ENCODE data around the gene CPEB3. TPM values are rescaled to one million over a fixed set of nuclear protein-coding genes. Genes with fewer than 3 reads are reported as not detected.
"Not testable (repeated sequence)": the region's sequence is repeated elsewhere in the genome, so short reads cannot be mapped to it uniquely, and the experiment has no call there.

The CPEB3 gene
- total and polyA plus RNA-seq, 8 donors = 1.3 to 11.2 (median 3.6) TPM

GRCh38 chr10:92146107-92146506 lies 144.8 kb downstream of the CPEB3 start:
- DNase-seq = no peak
- TF ChIP-seq POLR2A (IDR thresholded peaks at IDR 0.05) (no peak), POLR2AphosphoS5 (IDR thresholded peaks at IDR 0.05) (no peak), EP300 (IDR thresholded peaks at IDR 0.05) (no peak), CTCF (IDR thresholded peaks at IDR 0.05) (no peak)
- H3K27ac ChIP-seq = peak overlapping the region in 1 of 5 donors; percentile 21
- peaks cover 0 to 11% (median 2%) of the 10 kb centered on the region in 4 donors for H3K36me3 ChIP-seq
- no peaks in the 10 kb centered on the region for H3K9me3 ChIP-seq
- intact Hi-C loops (cut with DNase I; ENCODE audit: low total_unique reads) = no loop called here
- peaks cover 0 to 34% (median 9%) of the 10 kb centered on the region in 4 donors for H3K4me1 ChIP-seq
- no peak overlapping the region for H3K4me3 ChIP-seq
- WGBS, 5 donors = 74 to 84% (median 77%) methylated on average over 1 of the region's 1 CpG
- no peaks in the 10 kb centered on the region for H3K27me3 ChIP-seq

GRCh38 chr10:92142949-92143348 lies 147.9 kb downstream of the CPEB3 start:
- intact Hi-C loops (cut with DNase I; ENCODE audit: low total_unique reads) = no loop called here
- 72 to 86% (median 73%) methylated on average over 3 of the region's 3 CpGs for WGBS, 5 donors
- no peak overlapping the region for H3K4me3 ChIP-seq
- H3K9me3 ChIP-seq = no peaks in the 10 kb centered on the region
- no peak overlapping the region for H3K27ac ChIP-seq
- no peak for DNase-seq
- no peak for TF ChIP-seq POLR2A (IDR thresholded peaks at IDR 0.05)
- TF ChIP-seq EP300 (IDR thresholded peaks at IDR 0.05) = no peak
- TF ChIP-seq CTCF (IDR thresholded peaks at IDR 0.05) = no peak
- TF ChIP-seq POLR2AphosphoS5 (IDR thresholded peaks at IDR 0.05) = no peak
- H3K4me1 ChIP-seq = peaks cover 0 to 34% (median 6%) of the 10 kb centered on the region in 4 donors
- H3K36me3 ChIP-seq = peaks cover 0 to 21% (median 6%) of the 10 kb centered on the region in 4 donors
- no peaks in the 10 kb centered on the region for H3K27me3 ChIP-seq

- intact Hi-C loops (cut with DNase I; ENCODE audit: low total_unique reads) = no loop called here
- peaks cover 0 to 31% (median 3%) of the 10 kb centered on the region in 4 donors for H3K4me1 ChIP-seq
- no peak for DNase-seq
- no peaks in the 10 kb centered on the region for H3K27me3 ChIP-seq
- TF ChIP-seq EP300 (IDR thresholded peaks at IDR 0.05) = no peak
- no peaks in the 10 kb centered on the region for H3K9me3 ChIP-seq
- H3K4me3 ChIP-seq = no peak overlapping the region
- peak overlapping the region in 1 of 5 donors; percentile 9 for H3K27ac ChIP-seq
- H3K36me3 ChIP-seq = peaks cover 0 to 26% (median 9%) of the 10 kb centered on the region in 4 donors
- 62 to 79% (median 70%) methylated on average over 1 of the region's 1 CpG for WGBS, 5 donors
These were observed 148.4 kb downstream of the CPEB3 start for GRCh38 chr10:92142512-92142911.

- peaks cover 0 to 19% (median 2%) of the 10 kb centered on the region in 4 donors for H3K4me1 ChIP-seq
- intact Hi-C loops (cut with DNase I; ENCODE audit: low total_unique reads); H3K27me3 ChIP-seq; H3K4me3 ChIP-seq; DNase-seq; H3K27ac ChIP-seq; H3K9me3 ChIP-seq: not testable (repeated sequence)
- no CpG with 5 or more reads among the region's 3 CpGs for WGBS, 5 donors
- H3K36me3 ChIP-seq = peaks cover 0 to 38% (median 20%) of the 10 kb centered on the region in 4 donors
These were observed 149.7 kb downstream of the CPEB3 start for GRCh38 chr10:92141147-92141546.

- DNase-seq; H3K9me3 ChIP-seq; H3K27me3 ChIP-seq; intact Hi-C loops (cut with DNase I; ENCODE audit: low total_unique reads); H3K27ac ChIP-seq; H3K4me3 ChIP-seq: not testable (repeated sequence)
- peaks cover 0 to 27% (median 18%) of the 10 kb centered on the region in 4 donors for H3K36me3 ChIP-seq
- H3K4me1 ChIP-seq = peaks cover 0 to 17% (median 0%) of the 10 kb centered on the region in 4 donors
- 73 to 100% (median 90%) methylated on average over 1 of the region's 1 CpG for WGBS, 5 donors
These were observed 156.8 kb downstream of the CPEB3 start for GRCh38 chr10:92134049-92134448.

GRCh38 chr10:92131275-92131820 lies 159.5 kb downstream of the CPEB3 start:
- H3K36me3 ChIP-seq = peaks cover 0 to 3% (median under 1%) of the 10 kb centered on the region in 4 donors
- WGBS, 5 donors = 87 to 91% (median 90%) methylated on average over 5 of the region's 5 CpGs
- H3K4me1 ChIP-seq = peaks cover 0 to 21% (median 5%) of the 10 kb centered on the region in 4 donors
- H3K27ac ChIP-seq = no peak overlapping the region
- no peak overlapping the region for H3K4me3 ChIP-seq
- TF ChIP-seq POLR2A (IDR thresholded peaks at IDR 0.05) (no peak), POLR2AphosphoS5 (IDR thresholded peaks at IDR 0.05) (no peak), CTCF (IDR thresholded peaks at IDR 0.05) (no peak), EP300 (IDR thresholded peaks at IDR 0.05) (no peak)
- no peak for DNase-seq
- no peaks in the 10 kb centered on the region for H3K27me3 ChIP-seq
- H3K9me3 ChIP-seq = no peaks in the 10 kb centered on the region
- intact Hi-C loops (cut with DNase I; ENCODE audit: low total_unique reads) = no loop called here

All from stomach (tissue), 9 donors.